Gastrocnemius medialis (tissue), 4 donors: ENCODE results near the gene UNC5C.

Source experiments
- CTCF ChIP-seq, 5 experiments: fragments of 450-650 bp in 3 of 5; fragments of 200-600 bp in 2 of 5; sonication (generic) in 2 of 5; IDR thresholded peaks in 4 of 5; conservative IDR thresholded peaks in 1 of 5; 1 replicate in 4 of 5; 2 replicates in 1 of 5; pipeline ENCODE4 v1.5.1; 2016 to 2019; ENCODE audit warnings: antibody characterized with exemption in 5 of 5, mild to moderate bottlenecking in 3 of 5, moderate library complexity in 3 of 5
- POLR2A ChIP-seq, 2 donors: fragments of 450-650 bp; IDR thresholded peaks; one replicate each; pipeline ENCODE4 v1.6.1; 2017; ENCODE audit warnings: antibody characterized with exemption in 2 of 2, mild to moderate bottlenecking in 2 of 2, moderate library complexity in 2 of 2

GRCh38 chr4:95224402-95224801 is 324.4 kb downstream of the UNC5C start:
- TF ChIP-seq POLR2A (IDR thresholded peaks at IDR 0.05), result no peak
- no peak for TF ChIP-seq CTCF (IDR thresholded peaks at IDR 0.05 in 4 of 5, conservative IDR thresholded peaks at IDR 0.05 in 1 of 5)
